Effector CD4-positive, alpha-beta T cell (primary cell): ENCODE measurements around the gene FAM47E.
"Not testable (repeated sequence)": the region's sequence is repeated elsewhere in the genome, so short reads cannot be mapped to it uniquely, and the experiment has no call there.

Source experiments
- DNase-seq: peaks from one replicate; pipeline ENCODE4 v3.0.0-alpha.2; 2020

Gene FAM47E

GRCh38 chr4:76232681-76233080, 18.8 kb upstream of the FAM47E start:
- DNase-seq = no peak

GRCh38 chr4:76233083-76233482, 18.4 kb upstream of the FAM47E start:
- DNase-seq = no peak

- DNase-seq = no peak
These were observed 18.0 kb upstream of the FAM47E start for GRCh38 chr4:76233529-76233928.

- DNase-seq = no peak
These were observed 17.4 kb upstream of the FAM47E start for GRCh38 chr4:76233967-76234678.

- DNase-seq = no peak
These were observed 16.9 kb upstream of the FAM47E start for GRCh38 chr4:76234679-76235044.

- no peak for DNase-seq
These were observed 16.1 kb upstream of the FAM47E start for GRCh38 chr4:76235407-76235806.

GRCh38 chr4:76235915-76236314, 15.6 kb upstream of the FAM47E start:
- no peak for DNase-seq

- no peak for DNase-seq
These were observed 13.3 kb upstream of the FAM47E start for GRCh38 chr4:76238236-76238635.

GRCh38 chr4:76238701-76239100, 12.8 kb upstream of the FAM47E start:
- DNase-seq = no peak

- DNase-seq = no peak
These were observed 11.3 kb upstream of the FAM47E start for GRCh38 chr4:76240236-76240635.

- not testable (repeated sequence) for DNase-seq
These were observed 7.6 kb upstream of the FAM47E start for GRCh38 chr4:76243877-76244276.

- DNase-seq = no peak
These were observed 5.5 kb upstream of the FAM47E start for GRCh38 chr4:76246025-76246424.

- DNase-seq = no peak
These were observed 4.7 kb upstream of the FAM47E start for GRCh38 chr4:76246852-76247251.

GRCh38 chr4:76250962-76251361, 559 bp upstream of the FAM47E start:
- no peak for DNase-seq

GRCh38 chr4:76252271-76252653, 741 bp downstream of the FAM47E start:
- no peak for DNase-seq

- DNase-seq = no peak
These were observed 2.0 kb downstream of the FAM47E start for GRCh38 chr4:76253511-76253910.

- no peak for DNase-seq
These were observed 4.5 kb downstream of the FAM47E start for GRCh38 chr4:76256032-76256431.

GRCh38 chr4:76256968-76257367, 5.4 kb downstream of the FAM47E start:
- no peak for DNase-seq

GRCh38 chr4:76257824-76258223, 6.3 kb downstream of the FAM47E start:
- DNase-seq = no peak

- no peak for DNase-seq
These were observed 9.1 kb downstream of the FAM47E start for GRCh38 chr4:76260571-76260970.

- DNase-seq = no peak
These were observed 14.2 kb downstream of the FAM47E start for GRCh38 chr4:76265631-76266218.

GRCh38 chr4:76266627-76267026, 15.1 kb downstream of the FAM47E start:
- DNase-seq = no peak

- DNase-seq = no peak
These were observed 16.3 kb downstream of the FAM47E start for GRCh38 chr4:76267811-76268210.

GRCh38 chr4:76270244-76271175, 19.0 kb downstream of the FAM47E start:
- DNase-seq = no peak
